Smooth muscle cell of the brain vasculature (primary cell): ENCODE results near the gene USP20.
"Not testable (repeated sequence)": the region's sequence is repeated elsewhere in the genome, so short reads cannot be mapped to it uniquely, and the experiment has no call there.

Experiments used
- DNase-seq: peaks from one replicate; pipeline ENCODE4 v3.0.0-alpha.2; 2012; ENCODE audit warnings: low read depth, low spot score

USP20 gene

DNA sequence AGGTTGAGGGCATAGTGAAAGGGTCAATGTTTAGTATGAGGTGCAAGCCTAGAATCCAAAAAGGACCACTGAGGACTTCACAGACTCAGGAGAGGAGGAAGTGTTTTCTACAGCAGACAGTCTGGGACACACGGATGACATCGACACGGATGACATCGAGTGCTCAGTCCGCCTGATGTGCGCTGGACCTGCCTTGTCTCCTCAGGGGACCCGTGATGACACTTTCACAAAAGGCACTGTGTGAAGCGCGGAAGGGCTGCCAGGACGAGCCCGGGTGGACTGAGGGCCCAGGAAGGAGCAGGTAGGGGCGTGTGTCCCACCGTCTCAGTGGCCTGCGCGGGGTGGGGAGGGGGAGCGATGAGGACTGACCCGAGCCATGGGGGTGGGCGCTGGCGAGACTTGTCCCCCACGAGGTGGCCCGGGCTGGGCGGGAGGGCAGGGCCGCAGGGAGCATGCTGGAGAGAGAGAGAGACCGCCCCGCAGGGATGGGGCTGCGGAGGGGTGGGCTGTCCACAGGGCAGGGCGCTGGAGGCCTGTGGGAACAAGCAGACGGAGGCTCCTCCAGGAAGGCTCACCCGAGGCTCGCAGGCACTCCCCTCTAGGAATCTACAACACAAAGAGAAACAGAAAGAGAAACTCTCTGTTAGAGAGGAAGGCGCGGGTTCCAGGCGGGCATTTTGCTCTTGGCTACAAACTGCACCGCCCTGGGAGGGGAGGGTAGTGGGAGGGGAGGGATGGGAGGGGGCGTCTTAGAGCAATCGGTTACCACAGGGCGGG is 54.9 kb downstream of the USP20 start:
- DNase-seq, result no peak

DNA sequence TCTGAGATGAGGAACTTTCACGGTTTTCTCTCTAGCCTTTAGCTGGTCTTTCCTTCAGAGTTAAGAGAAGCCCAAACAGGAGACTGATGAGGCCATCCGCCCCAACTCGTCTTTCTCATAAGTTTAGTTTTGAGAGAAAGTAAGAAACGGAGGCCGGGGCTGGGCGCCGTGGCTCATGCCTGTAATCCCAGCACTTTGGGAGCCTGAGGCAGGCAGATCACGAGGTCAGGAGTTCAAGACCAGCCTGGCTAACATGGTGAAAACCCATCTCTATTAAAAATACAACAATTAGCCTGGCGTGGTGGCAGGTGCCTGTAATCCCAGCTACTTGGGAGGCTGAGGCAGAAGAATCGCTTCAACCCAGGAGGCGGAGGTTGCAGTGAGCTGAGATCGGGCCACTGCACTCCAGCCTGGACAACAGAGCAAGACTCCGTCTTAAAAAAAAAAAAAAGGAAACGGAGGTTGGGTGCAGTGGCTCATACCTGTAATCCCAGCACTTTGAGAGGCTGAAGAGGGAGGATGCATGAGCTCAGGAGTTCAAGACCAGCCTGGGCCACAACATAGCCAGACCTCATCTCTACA is 55.6 kb downstream of the USP20 start:
- DNase-seq, result not testable (repeated sequence)

DNA sequence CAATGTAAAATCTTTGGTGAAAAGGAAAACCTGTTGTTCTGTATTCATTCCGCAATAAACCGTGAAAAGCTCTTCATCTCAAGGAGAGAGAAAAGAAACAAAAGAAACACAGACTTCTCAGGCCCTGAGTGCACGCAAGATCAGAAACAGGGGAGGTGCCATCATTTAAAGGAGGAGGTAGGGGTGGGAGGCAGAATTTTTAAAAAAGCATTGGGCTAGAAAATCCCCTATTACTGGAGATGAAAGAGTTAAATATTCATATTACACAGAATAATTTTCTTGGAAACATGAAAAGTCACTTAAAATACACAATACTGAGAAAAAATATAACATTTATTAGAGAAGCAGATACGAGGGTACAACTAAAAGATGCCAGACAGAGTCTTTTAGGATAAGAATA is 56.3 kb downstream of the USP20 start:
- no peak for DNase-seq

DNA sequence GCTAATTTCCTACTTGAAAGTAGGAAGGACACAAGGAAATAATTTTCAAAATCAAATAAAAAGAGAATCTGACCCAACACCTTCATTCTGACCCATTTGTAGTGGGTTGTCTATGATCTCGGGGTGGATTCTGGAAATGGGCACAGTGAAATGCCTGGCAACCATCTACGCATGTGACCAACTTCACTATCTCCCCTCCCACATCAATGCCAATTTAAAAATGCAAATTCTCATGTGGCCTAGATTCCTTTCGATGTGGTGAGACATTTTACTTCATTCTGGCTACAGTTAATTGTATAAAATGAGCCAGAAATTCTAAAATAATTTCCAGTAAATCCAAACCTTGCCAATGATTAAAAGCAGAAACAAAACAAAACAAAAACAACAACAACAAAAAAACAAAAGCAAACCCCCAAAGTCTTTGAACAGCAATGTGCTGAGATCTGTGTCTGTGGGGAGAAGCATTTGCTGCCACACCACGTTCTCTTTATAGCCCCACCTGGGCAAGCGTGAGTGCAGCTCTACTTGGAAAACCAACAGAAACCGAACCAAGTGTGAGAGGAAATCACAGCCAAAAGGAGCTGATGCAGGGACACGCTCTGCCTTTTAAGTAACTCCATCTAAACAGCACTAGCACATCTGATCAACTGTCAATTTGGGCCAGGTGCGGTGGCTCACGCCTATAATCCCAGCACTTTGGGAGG is 59.0 kb downstream of the USP20 start:
- no peak for DNase-seq

- no peak for DNase-seq
Observed at GRCh38 chr9:129895376-129896268, 60.4 kb downstream of the USP20 start.

- DNase-seq, result no peak
Observed at GRCh38 chr9:129897263-129897662, 62.0 kb downstream of the USP20 start.

DNA sequence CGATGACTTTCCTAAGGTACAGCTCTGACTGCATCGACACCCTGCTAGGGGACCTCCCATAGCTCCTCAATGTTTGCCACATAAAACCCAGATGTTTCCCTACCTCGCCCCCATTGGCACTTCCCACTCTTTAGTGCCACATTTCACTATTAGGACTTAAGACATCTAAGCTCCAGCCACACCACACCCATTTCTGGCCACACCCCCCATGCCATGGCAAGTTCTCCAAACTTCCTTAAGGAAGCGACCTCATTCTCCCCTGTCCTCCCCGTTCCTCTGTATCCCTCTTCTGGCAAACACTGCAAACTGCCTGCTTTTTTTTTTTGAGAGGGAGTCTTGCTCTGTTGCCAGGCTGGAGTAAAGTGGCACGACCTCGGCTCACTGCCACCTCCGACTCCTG is 62.9 kb downstream of the USP20 start:
- DNase-seq, result no peak

DNA sequence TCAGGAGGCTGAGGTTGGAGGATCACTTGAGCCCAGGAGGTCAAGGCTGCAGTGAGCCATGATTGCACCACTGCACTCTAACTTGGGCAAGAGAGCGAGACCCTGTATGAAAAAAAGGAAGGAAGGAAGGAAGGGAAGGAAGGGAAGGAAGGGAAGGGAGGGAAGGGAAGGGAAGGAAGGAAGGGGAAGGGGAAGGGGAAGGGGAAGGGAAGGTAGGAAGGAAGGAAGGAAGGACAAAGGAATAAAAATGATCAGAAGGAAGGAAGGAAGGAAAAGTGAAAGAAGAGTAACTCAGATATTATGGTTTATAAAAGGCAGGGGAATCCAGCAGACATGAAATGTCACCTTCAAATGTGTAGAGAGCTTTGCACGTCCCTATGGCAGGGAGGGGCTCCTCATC is 64.4 kb downstream of the USP20 start:
- no peak for DNase-seq

- no peak for DNase-seq
Observed at GRCh38 chr9:129900263-129901027, 65.2 kb downstream of the USP20 start.

DNA sequence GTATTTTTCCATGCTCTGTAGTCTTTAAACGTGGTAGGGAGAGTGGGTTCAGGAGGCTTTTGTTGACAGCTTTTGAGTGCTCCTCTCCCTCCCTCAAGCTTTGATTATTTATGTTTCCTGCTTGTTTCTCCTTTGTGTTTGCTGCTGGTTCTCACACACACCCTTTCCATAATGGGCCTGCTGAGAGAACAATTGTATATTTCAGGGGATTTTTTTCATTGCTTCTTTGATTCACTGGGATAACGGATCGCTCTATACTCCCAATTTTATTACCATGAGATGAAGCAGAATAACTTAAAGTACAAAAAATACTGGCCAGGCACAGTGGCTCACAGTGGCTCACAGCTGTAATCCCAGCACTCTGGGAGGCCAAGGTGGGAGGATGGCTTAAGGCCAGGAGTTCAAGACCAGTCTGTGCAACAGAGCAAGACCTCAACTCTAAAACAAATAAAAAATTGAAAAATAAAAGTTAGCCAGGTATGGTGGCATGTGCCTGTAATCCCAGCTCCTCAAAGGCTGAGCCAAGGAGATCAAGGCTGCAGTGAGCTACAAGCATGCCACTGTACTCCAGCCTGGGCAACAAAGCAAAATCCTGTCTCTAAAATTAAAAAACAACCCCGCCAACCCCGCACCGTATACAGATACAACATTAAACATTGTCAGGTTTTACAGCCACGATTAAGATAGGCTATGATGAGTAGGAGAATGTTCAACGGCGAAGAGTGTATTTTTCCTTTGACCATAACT is 66.9 kb downstream of the USP20 start:
- no peak for DNase-seq

DNA sequence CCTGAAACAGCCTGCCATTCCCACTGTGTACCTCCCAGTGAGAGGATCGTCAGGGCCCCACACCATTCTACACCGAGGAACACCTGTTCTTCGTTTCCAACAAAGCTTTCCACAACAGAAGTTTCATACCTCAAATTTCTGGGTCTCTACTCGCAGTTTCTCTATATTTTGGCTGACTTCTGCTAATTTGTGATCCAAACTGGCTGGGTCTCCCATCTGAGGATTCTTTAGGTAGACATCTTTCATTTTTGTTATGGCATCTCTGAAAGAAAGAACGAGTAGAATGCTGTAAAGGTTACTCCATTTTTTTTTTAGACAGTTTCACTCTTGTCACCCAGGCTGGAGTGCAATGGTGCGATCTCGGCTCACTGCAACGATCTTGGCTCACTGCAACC is 67.5 kb downstream of the USP20 start:
- no peak for DNase-seq

- no peak for DNase-seq
Observed at GRCh38 chr9:129904734-129905133, 69.5 kb downstream of the USP20 start.

DNA sequence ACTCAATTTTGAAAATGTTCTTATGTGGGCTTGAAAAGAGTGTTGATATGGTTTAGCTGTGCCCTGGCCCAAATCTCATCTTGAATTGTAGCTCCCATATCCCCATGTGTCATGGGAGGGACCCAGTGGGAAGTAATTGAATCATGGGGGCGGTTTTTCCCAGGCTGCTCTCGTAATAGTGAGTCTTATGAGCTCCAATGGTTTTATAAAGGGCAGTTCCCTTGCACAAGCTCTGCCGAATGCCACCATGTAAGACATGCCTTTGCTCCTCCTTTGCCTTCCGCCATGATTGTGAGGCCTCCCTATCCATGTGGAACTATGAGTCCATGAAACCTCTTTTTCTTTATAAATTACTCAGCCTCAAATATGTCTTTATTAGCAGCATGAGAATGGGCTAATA is 71.0 kb downstream of the USP20 start:
- no peak for DNase-seq

- no peak for DNase-seq
Observed at GRCh38 chr9:129907201-129907600, 71.9 kb downstream of the USP20 start.

DNA sequence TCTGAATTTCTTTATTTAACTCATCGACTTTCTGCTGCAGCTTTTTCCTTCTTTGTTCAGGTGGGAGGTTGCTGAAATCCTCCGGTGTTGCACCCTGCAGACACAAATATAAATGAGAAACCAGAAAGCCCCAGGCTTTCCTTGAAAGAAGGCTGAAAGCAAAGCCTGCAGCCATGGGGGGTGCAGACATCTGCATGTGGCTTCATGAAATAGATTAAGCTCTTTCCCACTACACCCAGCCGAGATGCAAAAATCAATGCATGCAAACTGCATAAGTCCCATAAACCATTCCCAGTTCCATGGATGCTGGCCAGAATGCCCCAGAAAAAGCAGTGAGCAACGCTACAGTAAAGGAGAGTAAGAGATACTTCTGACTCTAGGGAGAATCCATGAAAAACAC is 73.6 kb downstream of the USP20 start:
- DNase-seq, result no peak

- no peak for DNase-seq
Observed at GRCh38 chr9:129909851-129910250, 74.6 kb downstream of the USP20 start.

DNA sequence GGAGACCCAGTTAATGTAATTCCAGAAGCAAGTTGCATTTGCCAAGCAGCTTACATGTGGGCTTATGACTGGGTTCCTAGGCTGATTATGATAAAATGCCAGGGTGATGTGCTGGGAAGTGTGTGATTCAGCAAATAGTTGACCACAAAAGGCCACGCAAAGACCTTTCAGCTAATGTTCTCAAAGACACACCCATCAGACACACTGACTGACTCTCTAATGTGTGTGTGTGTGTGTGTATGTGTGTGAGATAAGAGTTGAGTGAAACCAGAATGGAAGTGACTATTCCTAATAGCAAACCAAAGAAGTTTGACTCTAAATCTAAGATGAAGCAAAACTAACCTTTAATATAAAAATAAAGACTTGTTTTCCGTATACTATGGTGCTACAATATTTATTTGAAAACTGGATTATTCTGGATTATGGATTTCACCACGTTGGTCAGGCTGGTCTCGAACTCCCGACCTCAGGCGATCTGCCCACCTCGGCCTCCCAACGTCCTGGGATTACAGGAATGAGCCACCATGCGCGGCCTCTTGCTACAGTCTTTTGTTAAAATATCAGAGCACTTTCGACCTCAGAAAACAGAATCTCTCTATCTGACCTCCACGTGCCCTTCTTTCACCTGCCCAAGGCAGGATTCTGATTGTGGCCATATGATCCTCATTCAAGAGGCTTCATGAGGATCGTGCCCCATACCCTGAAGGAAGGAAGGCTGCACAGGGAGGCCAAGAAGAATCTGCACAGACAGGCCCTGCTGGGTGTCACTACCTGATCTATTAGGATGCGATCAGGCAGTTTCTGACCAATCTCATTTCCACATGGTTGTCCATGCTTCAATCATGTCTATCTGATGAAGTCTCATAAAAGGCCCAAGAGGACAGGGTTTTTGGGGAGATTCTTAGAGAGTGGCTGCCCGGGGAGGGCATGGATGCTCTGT is 75.6 kb downstream of the USP20 start:
- DNase-seq, result peak; percentile 79

- DNase-seq, result no peak
Observed at GRCh38 chr9:129914051-129914450, 78.8 kb downstream of the USP20 start.

DNA sequence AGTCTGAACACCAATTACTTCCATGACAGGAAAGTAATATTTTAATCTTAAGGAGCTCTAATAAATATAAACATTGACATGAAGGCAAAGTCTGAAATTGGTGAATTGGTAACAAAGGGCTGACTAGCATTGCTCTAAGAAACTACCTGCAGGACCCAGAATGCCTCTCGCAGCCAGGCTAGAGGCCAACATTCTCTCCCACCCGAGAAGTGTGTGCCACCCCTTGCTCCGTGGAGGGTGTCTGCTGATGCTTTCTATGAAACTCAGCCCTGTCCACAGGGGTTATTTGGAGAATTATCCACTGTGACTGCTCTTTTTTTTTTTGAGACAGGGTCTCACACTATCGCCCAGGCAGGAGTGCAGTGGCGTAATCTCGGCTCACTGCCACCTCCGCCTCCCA is 81.4 kb downstream of the USP20 start:
- no peak for DNase-seq
